Raji (cell line): ENCODE data around the gene RHOV.

Source experiments
- POLR2A ChIP-seq: IDR thresholded peaks from 2 replicates; pipeline ENCODE4 v1.6.1; 2011; ENCODE audit warnings: low read depth, low read length, control low read depth; ENCODE audit not compliant: insufficient read depth

Gene RHOV

GRCh38 chr15:40845511-40846284 lies 28.3 kb downstream of the RHOV start:
- no peak for TF ChIP-seq POLR2A

- TF ChIP-seq POLR2A: no peak
These were observed 29.0 kb downstream of the RHOV start for GRCh38 chr15:40845036-40845435.

- TF ChIP-seq POLR2A: no peak
These were observed 29.4 kb downstream of the RHOV start for GRCh38 chr15:40844696-40845030.

GRCh38 chr15:40843885-40844695 lies 29.9 kb downstream of the RHOV start, which contains the start of gene SPINT1:
Gene SPINT1 (plus strand): TSS chr15:40844048. CDS start chr15:40844555, 507 bp downstream.
- TF ChIP-seq POLR2A: no peak

GRCh38 chr15:40843261-40843884 lies 30.7 kb downstream of the RHOV start:
- TF ChIP-seq POLR2A: no peak

- TF ChIP-seq POLR2A: no peak
These were observed 32.3 kb downstream of the RHOV start for GRCh38 chr15:40841741-40842140.

- TF ChIP-seq POLR2A: no peak
These were observed 35.3 kb downstream of the RHOV start for GRCh38 chr15:40838756-40839155.

GRCh38 chr15:40836020-40836419 lies 38.0 kb downstream of the RHOV start:
- TF ChIP-seq POLR2A: no peak

GRCh38 chr15:40832903-40833302 lies 41.1 kb downstream of the RHOV start:
- TF ChIP-seq POLR2A: no peak

GRCh38 chr15:40831861-40832260 lies 42.2 kb downstream of the RHOV start:
- TF ChIP-seq POLR2A: no peak

GRCh38 chr15:40830884-40831283 lies 43.1 kb downstream of the RHOV start:
- TF ChIP-seq POLR2A: no peak

- no peak for TF ChIP-seq POLR2A
These were observed 44.9 kb downstream of the RHOV start for GRCh38 chr15:40829115-40829514.

- no peak for TF ChIP-seq POLR2A
These were observed 45.5 kb downstream of the RHOV start, which contains the start of gene PPP1R14D for GRCh38 chr15:40828447-40829036. Gene PPP1R14D (minus strand): TSS chr15:40828708. CDS start chr15:40828641, 67 bp downstream.

GRCh38 chr15:40826423-40827075 lies 47.5 kb downstream of the RHOV start:
- TF ChIP-seq POLR2A: no peak
